SK-N-SH treated with all-trans-retinoic acid at 6 μM for 48 hours (cell line): ENCODE measurements around the gene BABAM1.
"Not testable (repeated sequence)": the region's sequence is repeated elsewhere in the genome, so short reads cannot be mapped to it uniquely, and the experiment has no call there.

Source experiments
- ATAC-seq: fragments of 200-7000 bp; cut with Tn5 transposase; 3 replicates; pipeline ENCODE4 v1.9.1; 2020; ENCODE audit warnings: mild to moderate bottlenecking, moderate library complexity
- ARNTL ChIP-seq: fragments of 450-650 bp; formaldehyde crosslinking; IDR thresholded peaks from 2 replicates; pipeline ENCODE4 v1.5.0; 2020; ENCODE audit warnings: low read depth, mild to moderate bottlenecking, moderate library complexity, borderline replicate concordance
- BACH2 ChIP-seq: fragments of 250-450 bp; sonication (Bioruptor Pico); IDR thresholded peaks from 2 replicates; pipeline ENCODE4 v1.9.0; 2021; ENCODE audit warnings: mild to moderate bottlenecking, borderline replicate concordance
- CREB5 ChIP-seq: fragments of 250-450 bp; sonication (Bioruptor Pico); IDR thresholded peaks from 2 replicates; pipeline ENCODE4 v1.5.1; 2020; ENCODE audit warnings: low read depth, mild to moderate bottlenecking, moderate library complexity
- CSDC2 ChIP-seq: fragments of 250-450 bp; sonication (Bioruptor Pico); IDR thresholded peaks from 2 replicates; pipeline ENCODE4 v1.5.0; 2020; ENCODE audit warnings: mild to moderate bottlenecking, moderate library complexity
- ESRRG ChIP-seq: fragments of 250-450 bp; sonication (Bioruptor Pico); IDR thresholded peaks from 2 replicates; pipeline ENCODE4 v1.6.1; 2021; ENCODE audit warnings: mild to moderate bottlenecking
- GLIS3 ChIP-seq: fragments of 250-450 bp; sonication (Bioruptor Pico); IDR thresholded peaks from 2 replicates; pipeline ENCODE4 v1.5.0; 2020; ENCODE audit warnings: mild to moderate bottlenecking, moderate library complexity
- OSR1 ChIP-seq: fragments of 250-450 bp; sonication (Bioruptor Pico); IDR thresholded peaks from 2 replicates; pipeline ENCODE4 v1.8.0; 2022; ENCODE audit warnings: moderate library complexity, mild to moderate bottlenecking, inconsistent platforms
- PATZ1 ChIP-seq: fragments of 250-450 bp; sonication (Bioruptor Pico); IDR thresholded peaks from 2 replicates; pipeline ENCODE4 v1.8.0; 2020; ENCODE audit warnings: mild to moderate bottlenecking, moderate library complexity, borderline replicate concordance
- PPARA ChIP-seq: fragments of 250-450 bp; sonication (Bioruptor Pico); IDR thresholded peaks from 2 replicates; pipeline ENCODE4 v1.5.0; 2020; ENCODE audit warnings: mild to moderate bottlenecking, borderline replicate concordance
- RARB ChIP-seq: fragments of 250-450 bp; sonication (Bioruptor Pico); IDR thresholded peaks from 2 replicates; pipeline ENCODE4 v1.8.0; 2021; ENCODE audit warnings: mild to moderate bottlenecking, moderate library complexity
- SNAI2 ChIP-seq: fragments of 250-450 bp; sonication (Bioruptor Pico); IDR thresholded peaks from 2 replicates; pipeline ENCODE4 v1.5.0; 2020; ENCODE audit warnings: mild to moderate bottlenecking, moderate library complexity
- TCF4 ChIP-seq: fragments of 250-450 bp; sonication (Bioruptor Pico); IDR thresholded peaks from 2 replicates; pipeline ENCODE4 v1.8.0; 2021; ENCODE audit warnings: mild to moderate bottlenecking, moderate library complexity, borderline replicate concordance
- TOX ChIP-seq: fragments of 250-450 bp; sonication (Bioruptor Pico); IDR thresholded peaks from 2 replicates; pipeline ENCODE4 v1.8.0; 2021; ENCODE audit warnings: mild to moderate bottlenecking, moderate library complexity, borderline replicate concordance
- ZC3H10 ChIP-seq: fragments of 250-450 bp; sonication (Bioruptor Pico); IDR thresholded peaks from 2 replicates; pipeline ENCODE4 v1.5.1; 2021; ENCODE audit warnings: mild to moderate bottlenecking, moderate library complexity
- ZFP3 ChIP-seq: fragments of 250-450 bp; sonication (Bioruptor Pico); IDR thresholded peaks from 2 replicates; pipeline ENCODE4 v1.5.0; 2020; ENCODE audit warnings: mild to moderate bottlenecking, moderate library complexity
- ZFP30 ChIP-seq: fragments of 450-650 bp; formaldehyde crosslinking; IDR thresholded peaks from 2 replicates; pipeline ENCODE4 v1.5.0; 2022; ENCODE audit warnings: mild to moderate bottlenecking, moderate library complexity
- ZNF565 ChIP-seq: fragments of 450-650 bp; formaldehyde crosslinking; conservative IDR thresholded peaks from 2 replicates; pipeline ENCODE4 v1.5.0; 2020; ENCODE audit warnings: low read depth, mild to moderate bottlenecking, moderate library complexity
- ZNF70 ChIP-seq: fragments of 450-650 bp; formaldehyde crosslinking; IDR thresholded peaks from 2 replicates; pipeline ENCODE4 v1.5.0; 2020; ENCODE audit warnings: mild to moderate bottlenecking, moderate library complexity
- ZNF8 ChIP-seq: fragments of 450-650 bp; formaldehyde crosslinking; IDR thresholded peaks from 2 replicates; pipeline ENCODE4 v1.5.0; 2020; ENCODE audit warnings: mild to moderate bottlenecking, moderate library complexity
- TF ChIP-seq, protein P1 (sequence below): fragments of 250-450 bp; sonication (Bioruptor Pico); IDR thresholded peaks from 2 replicates; pipeline ENCODE4 v1.8.0; 2021; ENCODE audit warnings: low read depth, mild to moderate bottlenecking, moderate library complexity, borderline replicate concordance
- TF ChIP-seq, protein P2 (sequence below): fragments of 250-450 bp; sonication (Bioruptor Pico); IDR thresholded peaks from 2 replicates; pipeline ENCODE4 v1.5.0; 2020; ENCODE audit warnings: mild to moderate bottlenecking, moderate library complexity

Gene BABAM1

DNA sequence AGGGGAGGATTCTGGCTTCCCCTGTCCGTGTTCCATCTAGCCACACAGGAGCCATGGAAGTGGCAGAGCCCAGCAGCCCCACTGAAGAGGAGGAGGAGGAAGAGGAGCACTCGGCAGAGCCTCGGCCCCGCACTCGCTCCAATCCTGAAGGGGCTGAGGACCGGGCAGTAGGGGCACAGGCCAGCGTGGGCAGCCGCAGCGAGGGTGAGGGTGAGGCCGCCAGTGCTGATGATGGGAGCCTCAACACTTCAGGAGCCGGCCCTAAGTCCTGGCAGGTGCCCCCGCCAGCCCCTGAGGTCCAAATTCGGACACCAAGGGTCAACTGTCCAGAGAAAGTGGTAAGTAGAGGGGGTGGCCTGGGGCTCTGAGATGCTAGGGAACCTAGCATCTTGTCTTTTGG, 1.5 kb downstream of the BABAM1 start:
- TF ChIP-seq ZNF8 (CRISPR knock-in tag) (no peak), ZNF70 (CRISPR knock-in tag) (no peak), ZC3H10 (CRISPR knock-in tag) (no peak), PATZ1 (CRISPR knock-in tag) (no peak), ARNTL (CRISPR knock-in tag) (no peak), ZFP30 (no peak), SNAI2 (CRISPR knock-in tag) (no peak), OSR1 (CRISPR knock-in tag) (no peak), CREB5 (no peak), TCF4 (CRISPR knock-in tag) (no peak), TOX (CRISPR knock-in tag) (no peak), RARB (no peak), ESRRG (CRISPR knock-in tag) (no peak), ZFP3 (CRISPR knock-in tag) (no peak), ZNF565 (CRISPR knock-in tag) (no peak), BACH2 (CRISPR knock-in tag) (no peak), GLIS3 (CRISPR knock-in tag) (no peak), CSDC2 (CRISPR knock-in tag) (no peak)
- TF ChIP-seq, protein P1, sequence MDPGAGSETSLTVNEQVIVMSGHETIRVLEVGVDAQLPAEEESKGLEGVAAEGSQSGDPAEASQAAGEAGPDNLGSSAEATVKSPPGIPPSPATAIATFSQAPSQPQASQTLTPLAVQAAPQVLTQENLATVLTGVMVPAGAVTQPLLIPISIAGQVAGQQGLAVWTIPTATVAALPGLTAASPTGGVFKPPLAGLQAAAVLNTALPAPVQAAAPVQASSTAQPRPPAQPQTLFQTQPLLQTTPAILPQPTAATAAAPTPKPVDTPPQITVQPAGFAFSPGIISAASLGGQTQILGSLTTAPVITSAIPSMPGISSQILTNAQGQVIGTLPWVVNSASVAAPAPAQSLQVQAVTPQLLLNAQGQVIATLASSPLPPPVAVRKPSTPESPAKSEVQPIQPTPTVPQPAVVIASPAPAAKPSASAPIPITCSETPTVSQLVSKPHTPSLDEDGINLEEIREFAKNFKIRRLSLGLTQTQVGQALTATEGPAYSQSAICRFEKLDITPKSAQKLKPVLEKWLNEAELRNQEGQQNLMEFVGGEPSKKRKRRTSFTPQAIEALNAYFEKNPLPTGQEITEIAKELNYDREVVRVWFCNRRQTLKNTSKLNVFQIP (CRISPR knock-in tag), result no peak
- TF ChIP-seq, protein P2, sequence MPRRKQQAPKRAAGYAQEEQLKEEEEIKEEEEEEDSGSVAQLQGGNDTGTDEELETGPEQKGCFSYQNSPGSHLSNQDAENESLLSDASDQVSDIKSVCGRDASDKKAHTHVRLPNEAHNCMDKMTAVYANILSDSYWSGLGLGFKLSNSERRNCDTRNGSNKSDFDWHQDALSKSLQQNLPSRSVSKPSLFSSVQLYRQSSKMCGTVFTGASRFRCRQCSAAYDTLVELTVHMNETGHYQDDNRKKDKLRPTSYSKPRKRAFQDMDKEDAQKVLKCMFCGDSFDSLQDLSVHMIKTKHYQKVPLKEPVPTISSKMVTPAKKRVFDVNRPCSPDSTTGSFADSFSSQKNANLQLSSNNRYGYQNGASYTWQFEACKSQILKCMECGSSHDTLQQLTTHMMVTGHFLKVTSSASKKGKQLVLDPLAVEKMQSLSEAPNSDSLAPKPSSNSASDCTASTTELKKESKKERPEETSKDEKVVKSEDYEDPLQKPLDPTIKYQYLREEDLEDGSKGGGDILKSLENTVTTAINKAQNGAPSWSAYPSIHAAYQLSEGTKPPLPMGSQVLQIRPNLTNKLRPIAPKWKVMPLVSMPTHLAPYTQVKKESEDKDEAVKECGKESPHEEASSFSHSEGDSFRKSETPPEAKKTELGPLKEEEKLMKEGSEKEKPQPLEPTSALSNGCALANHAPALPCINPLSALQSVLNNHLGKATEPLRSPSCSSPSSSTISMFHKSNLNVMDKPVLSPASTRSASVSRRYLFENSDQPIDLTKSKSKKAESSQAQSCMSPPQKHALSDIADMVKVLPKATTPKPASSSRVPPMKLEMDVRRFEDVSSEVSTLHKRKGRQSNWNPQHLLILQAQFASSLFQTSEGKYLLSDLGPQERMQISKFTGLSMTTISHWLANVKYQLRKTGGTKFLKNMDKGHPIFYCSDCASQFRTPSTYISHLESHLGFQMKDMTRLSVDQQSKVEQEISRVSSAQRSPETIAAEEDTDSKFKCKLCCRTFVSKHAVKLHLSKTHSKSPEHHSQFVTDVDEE (CRISPR knock-in tag), result no peak
- TF ChIP-seq, all 23 proteins: peak for 0
- no peak for ATAC-seq

- ATAC-seq, result not testable (repeated sequence)
These were observed 7.6 kb downstream of the BABAM1 start for GRCh38 chr19:17274892-17275291.

- ATAC-seq, result no peak
- TF ChIP-seq ZFP3 (CRISPR knock-in tag) (no peak), PPARA (CRISPR knock-in tag) (no peak), ZNF565 (CRISPR knock-in tag) (no peak), SNAI2 (CRISPR knock-in tag) (no peak), ZC3H10 (CRISPR knock-in tag) (no peak), BACH2 (CRISPR knock-in tag) (no peak), ZNF8 (CRISPR knock-in tag) (no peak), CREB5 (no peak), PATZ1 (CRISPR knock-in tag) (no peak), TCF4 (CRISPR knock-in tag) (no peak)
- TF ChIP-seq, protein P2 (CRISPR knock-in tag), result no peak
- TF ChIP-seq, protein P1 (CRISPR knock-in tag), result no peak
These were observed 8.4 kb downstream of the BABAM1 start for GRCh38 chr19:17275441-17276175.
